Activated naive CD8-positive, alpha-beta T cell treated with anti-CD3 and anti-CD28 coated beads, Interleukin-2, amount 10 ng/mL, durations not matched to agents 7 days and 5 days (primary cell): Measurements from ENCODE around the gene TNFRSF4. TPM values are rescaled to one million over a fixed set of nuclear protein-coding genes. Genes with fewer than 3 reads are reported as not detected.

Source experiments
- ATAC-seq: fragments of 150-1000 bp; cut with Tn5 transposase; one replicate; pipeline ENCODE4 v1.10.0; 2021; ENCODE audit warnings: low read depth, moderate library complexity
- POLR2A ChIA-PET: fragments of 350-600 bp; sonication (Branson Sonifier 250); formaldehyde crosslinking; loops from one replicate; lab custom pipeline; 2021; ENCODE audit warnings: antibody characterized with exemption; lab: Charles Lee
- DNase-seq: peaks from one replicate; pipeline ENCODE4 v3.0.0; 2021
- H3K27ac Mint-ChIP-seq: one replicate; pipeline ENCODE4 v1.8.0; 2022; ENCODE audit warnings: mild to moderate bottlenecking, mixed read lengths
- H3K27me3 Mint-ChIP-seq: one replicate; pipeline ENCODE4 v1.8.0; 2022; ENCODE audit warnings: mild to moderate bottlenecking, moderate library complexity, mixed read lengths
- H3K36me3 Mint-ChIP-seq: one replicate; pipeline ENCODE4 v1.8.0; 2021; ENCODE audit warnings: mild to moderate bottlenecking, mixed read lengths
- H3K4me1 Mint-ChIP-seq: one replicate; pipeline ENCODE4 v1.8.0; 2021; ENCODE audit warnings: mixed read lengths
- H3K4me3 Mint-ChIP-seq: one replicate; pipeline ENCODE4 v1.8.0; 2022; ENCODE audit warnings: mild to moderate bottlenecking, moderate library complexity, mixed read lengths
- H3K9me3 Mint-ChIP-seq: one replicate; pipeline ENCODE4 v1.8.0; 2021; ENCODE audit warnings: mixed read lengths
- total RNA-seq, 2 experiments: library from RNA; stranded (reverse); gene quantifications; one replicate each; pipeline ENCODE4 v1.2.3, GENCODE V29; 2021

The TNFRSF4 gene
- total RNA-seq, 2 experiments from 2014 or later = 2.4 to 3.1 TPM

DNA sequence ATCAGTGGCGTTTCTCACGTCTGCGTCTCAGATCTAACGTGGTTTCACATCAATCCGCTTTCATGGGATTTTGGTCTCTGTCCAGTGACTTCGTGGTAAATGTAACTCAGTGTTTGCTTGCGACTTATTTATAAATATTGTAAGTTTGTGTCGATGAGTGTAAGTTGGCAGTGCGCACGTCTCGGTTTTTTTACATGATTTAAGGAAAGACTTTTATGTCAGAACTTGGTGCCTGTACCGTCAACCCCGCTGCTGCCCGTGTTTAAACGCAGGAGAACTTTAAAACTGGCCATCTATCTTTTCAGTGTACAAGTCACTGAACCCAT, 19.6 kb upstream of the TNFRSF4 start:
- Mint-ChIP-seq H3K4me3 (peak overlapping the region; percentile 71), H3K4me1 (peaks cover 25% of the 10 kb centered on the region), H3K27me3 (no peaks in the 10 kb centered on the region), H3K27ac (peak overlapping the region; percentile 71), H3K9me3 (no peaks in the 10 kb centered on the region), H3K36me3 (peaks cover 6% of the 10 kb centered on the region)
- POLR2A ChIA-PET = no interaction called here
- no peak for ATAC-seq
- no peak for DNase-seq

DNA sequence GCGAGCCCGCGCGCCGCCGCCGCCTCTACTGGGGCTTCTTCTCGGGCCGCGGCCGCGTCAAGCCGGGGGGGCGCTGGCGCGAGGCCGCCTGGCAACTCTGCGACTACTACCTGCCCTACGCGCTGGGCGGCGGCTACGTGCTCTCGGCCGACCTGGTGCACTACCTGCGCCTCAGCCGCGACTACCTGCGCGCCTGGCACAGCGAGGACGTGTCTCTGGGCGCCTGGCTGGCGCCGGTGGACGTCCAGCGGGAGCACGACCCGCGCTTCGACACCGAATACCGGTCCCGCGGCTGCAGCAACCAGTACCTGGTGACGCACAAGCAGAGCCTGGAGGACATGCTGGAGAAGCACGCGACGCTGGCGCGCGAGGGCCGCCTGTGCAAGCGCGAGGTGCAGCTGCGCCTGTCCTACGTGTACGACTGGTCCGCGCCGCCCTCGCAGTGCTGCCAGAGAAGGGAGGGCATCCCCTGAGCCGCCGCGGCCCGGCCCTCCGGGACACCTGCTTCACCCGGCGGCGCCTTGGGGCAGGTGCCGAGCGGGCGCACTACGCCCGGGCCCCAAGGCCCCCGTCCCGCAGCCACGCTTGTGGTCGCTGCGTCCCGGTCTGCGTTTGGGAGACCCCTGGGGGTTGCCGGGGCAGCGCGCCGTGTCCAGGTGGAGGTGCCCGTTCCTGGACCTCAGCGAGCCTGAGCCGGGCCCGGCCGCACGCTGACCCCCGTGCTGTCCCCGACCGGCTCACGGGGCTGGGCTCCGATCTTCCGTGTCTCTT, 19.0 kb upstream of the TNFRSF4 start:
- H3K4me1 Mint-ChIP-seq = peaks cover 25% of the 10 kb centered on the region
- DNase-seq (no peak), ATAC-seq (no peak)
- POLR2A ChIA-PET = interaction anchor here (2.8 kb wide), 1 partner anchor 18 kb away, joined by 18 read pairs; no protein-coding TSS in a partner anchor
- peak overlapping the region; percentile 71 for H3K27ac Mint-ChIP-seq
- H3K27me3 Mint-ChIP-seq = no peaks in the 10 kb centered on the region
- no peaks in the 10 kb centered on the region for H3K9me3 Mint-ChIP-seq
- peak overlapping the region; percentile 71 for H3K4me3 Mint-ChIP-seq
- peaks cover 7% of the 10 kb centered on the region for H3K36me3 Mint-ChIP-seq

DNA sequence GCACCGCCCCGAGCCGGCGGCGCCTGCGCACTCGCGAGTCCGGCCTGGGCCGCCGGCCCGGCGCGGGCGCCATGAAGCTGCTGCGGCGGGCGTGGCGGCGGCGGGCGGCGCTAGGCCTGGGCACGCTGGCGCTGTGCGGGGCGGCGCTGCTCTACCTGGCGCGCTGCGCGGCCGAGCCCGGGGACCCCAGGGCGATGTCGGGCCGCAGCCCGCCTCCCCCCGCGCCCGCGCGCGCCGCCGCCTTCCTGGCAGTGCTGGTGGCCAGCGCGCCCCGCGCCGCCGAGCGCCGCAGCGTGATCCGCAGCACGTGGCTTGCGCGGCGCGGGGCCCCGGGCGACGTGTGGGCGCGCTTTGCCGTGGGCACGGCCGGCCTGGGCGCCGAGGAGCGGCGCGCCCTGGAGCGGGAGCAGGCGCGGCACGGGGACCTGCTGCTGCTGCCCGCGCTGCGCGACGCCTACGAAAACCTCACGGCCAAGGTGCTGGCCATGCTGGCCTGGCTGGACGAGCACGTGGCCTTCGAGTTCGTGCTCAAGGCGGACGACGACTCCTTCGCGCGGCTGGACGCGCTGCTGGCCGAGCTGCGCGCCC, 18.3 kb upstream of the TNFRSF4 start, which contains the start of gene B3GALT6:
Gene B3GALT6 (plus strand): TSS at position 30 of the 588 bp plus-strand sequence. CDS start 42 bp downstream, at position 72.
- POLR2A ChIA-PET = interaction anchor here (0.6 to 2.8 kb wide), 6 partner anchors 11 to 116 kb away, joined by 3 to 18 read pairs (median 6); partner anchors contain the start of gene C1orf159
- Mint-ChIP-seq H3K9me3 (no peaks in the 10 kb centered on the region), H3K4me1 (peaks cover 25% of the 10 kb centered on the region), H3K27me3 (no peaks in the 10 kb centered on the region), H3K27ac (peak within 1 kb of the TSS; percentile 92), H3K4me3 (peak within 1 kb of the TSS; percentile 92), H3K36me3 (peaks cover 7% of the 10 kb centered on the region)
- ATAC-seq (no peak), DNase-seq (no peak)

DNA sequence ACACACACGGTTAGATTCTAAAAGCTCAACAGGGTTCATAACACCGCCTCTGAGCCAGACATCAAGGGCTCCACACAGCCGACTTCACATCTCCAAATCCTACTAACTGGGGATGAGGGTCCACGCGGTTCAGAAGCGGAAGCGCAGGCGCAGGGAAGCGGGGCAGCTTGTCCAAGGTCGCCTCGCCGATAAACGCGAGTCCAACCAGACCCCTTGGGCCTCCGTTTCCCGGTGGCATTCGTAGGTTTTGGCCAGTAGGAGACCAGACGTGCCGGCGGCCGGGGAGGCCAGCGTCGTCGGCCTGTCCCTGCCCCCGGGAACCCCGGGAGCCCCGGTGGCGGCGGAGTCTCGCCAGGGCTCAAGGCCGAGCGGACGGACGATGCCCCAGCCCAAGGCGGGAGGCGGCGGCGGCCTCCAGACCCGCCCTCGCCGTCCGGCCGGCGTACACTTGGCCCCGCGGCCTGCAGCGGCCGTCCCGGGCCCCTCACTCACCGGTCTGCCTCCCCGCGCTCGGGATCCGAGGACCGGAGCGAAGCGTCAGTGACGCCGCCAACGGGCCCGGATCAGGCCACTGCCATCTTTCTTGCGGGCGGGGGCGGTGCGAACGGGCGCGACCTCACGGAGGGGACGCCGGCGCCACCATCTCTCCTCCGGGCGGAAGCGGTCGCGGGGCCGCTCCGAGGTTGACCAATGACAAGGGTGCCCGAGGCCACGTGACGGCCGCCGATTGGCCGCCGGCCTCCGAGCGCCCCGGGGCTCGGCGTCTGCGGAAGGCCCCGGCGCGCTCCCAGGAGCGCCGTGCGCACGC, 17.7 kb upstream of the TNFRSF4 start, which contains the start of gene SDF4:
Gene SDF4 (minus strand): TSS at position 602 of the 808 bp plus-strand sequence. CDS start 3,229 bp downstream, outside the sequence.
- H3K9me3 Mint-ChIP-seq = no peaks in the 10 kb centered on the region
- peaks cover 25% of the 10 kb centered on the region for H3K4me1 Mint-ChIP-seq
- peaks cover 7% of the 10 kb centered on the region for H3K36me3 Mint-ChIP-seq
- peak within 1 kb of the TSS; percentile 92 for H3K27ac Mint-ChIP-seq
- no peaks in the 10 kb centered on the region for H3K27me3 Mint-ChIP-seq
- peak; percentile 97 for ATAC-seq
- peak within 1 kb of the TSS; percentile 92 for H3K4me3 Mint-ChIP-seq
- DNase-seq = peak; percentile 98
- POLR2A ChIA-PET = interaction anchor here (0.6 to 2.8 kb wide), 17 partner anchors 11 to 218 kb away, joined by 3 to 18 read pairs (median 4); partner anchors contain the start of genes AURKAIP1, C1orf159, ISG15 and TTLL10

DNA sequence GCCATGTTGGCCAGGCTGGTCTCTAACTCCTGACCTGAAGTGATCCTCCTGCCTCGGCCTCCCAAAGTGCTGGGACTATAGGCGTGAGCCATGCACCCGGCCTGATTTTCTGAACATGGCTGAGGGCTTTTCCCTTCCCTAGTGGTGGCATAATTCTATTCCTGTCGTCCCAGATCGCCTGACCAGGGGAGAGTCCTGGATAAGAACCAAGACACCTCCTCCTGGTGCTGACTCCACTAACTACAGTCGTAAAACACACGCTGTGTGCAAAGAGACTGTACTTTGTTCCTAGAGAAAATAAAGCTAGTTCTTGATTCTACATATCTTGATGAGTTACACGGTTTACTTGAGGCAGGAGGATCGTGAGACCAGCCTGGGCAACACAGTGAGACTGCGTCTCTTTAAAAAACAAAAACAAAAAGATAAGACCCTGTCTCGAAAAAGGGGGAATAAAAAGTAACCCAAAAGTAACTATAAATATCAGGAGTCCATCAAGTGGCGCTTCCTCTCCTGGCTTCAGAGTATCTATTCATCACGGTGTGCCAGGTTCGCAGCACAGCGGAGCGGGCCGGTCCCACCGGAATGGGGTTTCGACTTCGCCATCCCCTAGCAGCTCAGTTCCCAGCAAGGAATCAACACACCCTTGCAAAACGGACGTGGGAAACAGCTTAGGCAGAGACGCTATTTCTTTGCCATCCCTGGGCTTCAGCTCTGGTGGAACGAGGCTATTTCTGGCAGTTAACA, 16.9 kb upstream of the TNFRSF4 start:
- DNase-seq (no peak), ATAC-seq (no peak)
- Mint-ChIP-seq H3K27ac (peak overlapping the region; percentile 92), H3K4me1 (peaks cover 25% of the 10 kb centered on the region), H3K9me3 (no peaks in the 10 kb centered on the region), H3K27me3 (no peaks in the 10 kb centered on the region), H3K4me3 (peak overlapping the region; percentile 92), H3K36me3 (peaks cover 9% of the 10 kb centered on the region)
- POLR2A ChIA-PET = interaction anchor here (0.7 to 2.8 kb wide), 14 partner anchors 15 to 217 kb away, joined by 3 to 18 read pairs (median 6); partner anchors contain the start of genes AURKAIP1, C1orf159, ISG15 and TTLL10

DNA sequence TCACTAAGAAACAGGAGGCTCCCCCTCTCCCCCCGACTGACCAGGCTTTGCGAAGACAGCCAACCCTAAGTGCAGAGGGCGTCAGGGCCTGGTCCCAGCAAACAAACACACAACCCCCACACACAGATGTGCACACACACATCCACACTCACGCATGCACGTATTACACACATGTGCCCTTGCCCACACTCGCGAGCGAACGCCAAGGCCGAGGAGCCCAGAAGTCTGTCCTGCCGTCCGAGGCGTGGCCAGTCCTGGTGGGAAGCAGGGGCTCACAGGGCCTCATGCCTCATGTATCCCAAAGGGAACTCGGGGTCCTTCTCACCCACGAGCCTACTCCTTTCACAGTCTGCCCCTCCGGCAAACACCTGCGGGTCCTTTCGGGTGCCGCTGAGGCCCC, 15.8 kb upstream of the TNFRSF4 start:
- Mint-ChIP-seq H3K27me3 (no peaks in the 10 kb centered on the region), H3K9me3 (no peaks in the 10 kb centered on the region), H3K27ac (no peak overlapping the region), H3K4me3 (peak overlapping the region; percentile 20), H3K4me1 (peaks cover 25% of the 10 kb centered on the region), H3K36me3 (peaks cover 15% of the 10 kb centered on the region)
- POLR2A ChIA-PET = interaction anchor here (0.6 to 1.0 kb wide), 3 partner anchors 17 to 100 kb away, joined by 3 read pairs; no protein-coding TSS in a partner anchor
- ATAC-seq (no peak), DNase-seq (no peak)

DNA sequence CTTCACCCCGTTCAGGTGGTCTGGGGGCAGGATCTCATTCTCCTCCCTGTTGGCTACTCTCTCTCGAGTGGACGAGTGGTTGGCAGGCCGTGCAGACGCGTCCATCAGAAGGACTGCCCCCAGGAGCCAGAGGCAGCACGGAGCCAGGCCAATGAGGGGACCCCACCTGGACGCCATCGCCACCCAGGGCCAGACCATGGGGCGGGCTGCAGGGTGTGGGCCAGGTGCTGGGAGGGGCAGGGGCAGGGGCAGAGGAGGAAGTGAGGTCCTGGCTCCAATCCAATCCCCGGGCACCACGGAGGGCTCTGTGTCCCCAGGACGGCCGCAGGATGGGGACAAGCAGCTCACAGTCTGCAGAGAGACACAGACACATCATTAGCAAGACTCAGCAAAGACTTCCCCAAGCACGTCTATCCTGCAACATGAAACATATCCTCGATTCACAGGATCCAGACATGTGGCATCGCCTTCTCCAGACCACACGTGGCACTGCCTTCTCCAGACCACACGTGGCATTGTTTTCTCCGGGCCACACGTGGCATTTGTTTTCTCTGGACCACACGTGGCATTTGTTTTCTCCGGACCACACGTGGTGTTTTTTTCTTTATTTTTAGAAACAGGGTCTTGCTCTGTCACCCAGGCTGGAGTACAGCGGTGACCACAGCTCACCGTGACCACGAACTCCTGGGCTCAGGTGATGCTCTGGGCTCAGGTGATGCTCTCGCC, 14.8 kb upstream of the TNFRSF4 start:
- Mint-ChIP-seq H3K27ac (no peak overlapping the region), H3K27me3 (no peaks in the 10 kb centered on the region)

DNA sequence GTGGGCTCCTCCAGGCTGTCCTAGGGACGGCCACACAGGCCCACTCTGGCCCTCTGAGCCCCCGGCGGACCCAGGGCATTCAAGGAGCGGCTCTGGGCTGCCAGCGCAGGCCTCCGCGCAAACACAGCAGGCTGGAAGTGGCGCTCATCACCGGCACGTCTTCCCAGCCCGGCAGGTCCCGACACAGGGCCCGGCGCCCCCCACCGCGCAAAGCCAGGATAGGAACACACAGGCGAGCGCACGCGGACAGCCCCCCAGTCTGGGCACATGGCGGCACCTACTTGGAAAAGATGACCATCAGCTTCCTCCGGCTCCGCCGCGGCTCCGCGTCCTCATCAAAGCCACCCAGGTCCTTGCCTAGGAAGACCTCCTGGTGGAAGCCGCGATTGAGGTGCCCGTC, 14.2 kb upstream of the TNFRSF4 start:
- peaks cover 17% of the 10 kb centered on the region for H3K36me3 Mint-ChIP-seq
- POLR2A ChIA-PET = no interaction called here
- no peak overlapping the region for H3K4me3 Mint-ChIP-seq
- no peak overlapping the region for H3K27ac Mint-ChIP-seq
- no peaks in the 10 kb centered on the region for H3K9me3 Mint-ChIP-seq
- H3K4me1 Mint-ChIP-seq = peaks cover 15% of the 10 kb centered on the region
- no peak for ATAC-seq
- DNase-seq = no peak
- no peaks in the 10 kb centered on the region for H3K27me3 Mint-ChIP-seq

More for the DNA sequence above, 14.8 kb upstream of the TNFRSF4 start:
- Mint-ChIP-seq H3K9me3 (no peaks in the 10 kb centered on the region), H3K36me3 (peaks cover 15% of the 10 kb centered on the region), H3K4me1 (peaks cover 19% of the 10 kb centered on the region), H3K4me3 (no peak overlapping the region)
- ATAC-seq = no peak
- DNase-seq = no peak
- POLR2A ChIA-PET = interaction anchor here (0.9 to 1.0 kb wide), 2 partner anchors 16 to 22 kb away, joined by 3 read pairs; no protein-coding TSS in a partner anchor

DNA sequence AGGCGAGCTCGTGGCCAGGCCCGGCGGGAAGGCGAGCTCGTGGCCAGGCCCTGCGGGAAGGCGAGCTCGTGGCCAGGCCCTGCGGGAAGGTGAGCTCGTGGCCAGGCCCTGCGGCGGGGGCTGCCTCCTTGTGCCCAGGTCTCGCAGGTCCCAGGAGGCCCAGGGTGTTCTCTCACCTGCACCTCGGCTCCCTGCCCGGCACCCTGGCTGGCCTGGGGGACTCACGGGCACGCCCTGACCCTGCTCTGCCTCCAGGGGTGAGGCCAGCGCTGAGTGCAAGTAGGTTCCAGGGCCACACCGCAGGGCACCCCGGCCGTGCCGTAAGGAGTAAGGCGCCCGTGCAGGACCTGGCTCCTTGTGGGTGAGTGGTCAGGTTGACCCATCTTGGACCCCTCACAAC, 13.4 kb upstream of the TNFRSF4 start:
- DNase-seq = no peak
- ATAC-seq = no peak
- H3K4me1 Mint-ChIP-seq = peaks cover 17% of the 10 kb centered on the region
- H3K27me3 Mint-ChIP-seq = no peaks in the 10 kb centered on the region
- H3K27ac Mint-ChIP-seq = no peak overlapping the region
- no peak overlapping the region for H3K4me3 Mint-ChIP-seq
- POLR2A ChIA-PET = no interaction called here
- H3K9me3 Mint-ChIP-seq = no peaks in the 10 kb centered on the region
- peaks cover 24% of the 10 kb centered on the region for H3K36me3 Mint-ChIP-seq

DNA sequence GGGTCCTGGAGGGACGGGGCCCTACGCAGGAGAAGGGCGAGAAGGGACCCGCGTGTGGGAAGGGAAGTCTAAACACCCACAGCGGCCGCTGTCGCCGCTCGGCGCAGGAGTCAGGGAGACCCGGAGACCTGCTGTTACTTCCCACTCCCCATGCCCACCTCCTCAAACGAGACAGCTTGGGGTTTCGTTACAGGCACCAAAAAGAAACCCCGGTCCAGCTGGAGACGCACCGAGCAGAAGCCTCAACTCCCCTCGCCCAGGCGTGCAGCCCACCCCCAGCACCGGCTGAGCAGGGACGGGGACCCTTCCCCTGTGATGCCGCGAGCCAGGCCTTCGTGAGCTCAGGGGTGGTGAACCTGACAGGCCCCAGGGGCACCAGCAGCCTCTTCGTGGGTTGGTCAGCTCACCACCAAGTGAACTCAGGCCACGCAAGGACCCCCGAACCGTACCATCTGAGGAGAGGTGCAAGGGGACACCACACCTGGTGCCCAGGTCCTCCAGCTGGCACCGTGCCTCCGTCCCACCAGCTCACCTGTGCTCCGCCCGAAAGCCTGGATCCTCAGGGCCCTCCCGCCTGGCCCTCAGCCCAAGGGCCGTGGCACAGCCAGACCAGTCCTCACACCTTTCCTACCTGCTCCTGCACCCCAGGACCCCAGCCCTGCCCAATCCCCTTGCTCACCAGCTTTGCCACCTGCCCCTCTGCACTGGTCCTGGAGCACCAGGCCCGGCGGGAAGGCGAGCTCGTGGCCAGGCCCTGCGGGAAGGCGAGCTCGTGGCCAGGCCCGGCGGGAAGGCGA, 12.8 kb upstream of the TNFRSF4 start:
- no peak for DNase-seq
- Mint-ChIP-seq H3K27ac (no peak overlapping the region), H3K4me1 (peaks cover 17% of the 10 kb centered on the region), H3K9me3 (no peaks in the 10 kb centered on the region), H3K27me3 (no peaks in the 10 kb centered on the region), H3K36me3 (peaks cover 24% of the 10 kb centered on the region), H3K4me3 (no peak overlapping the region)
- ATAC-seq = no peak
- POLR2A ChIA-PET = no interaction called here

DNA sequence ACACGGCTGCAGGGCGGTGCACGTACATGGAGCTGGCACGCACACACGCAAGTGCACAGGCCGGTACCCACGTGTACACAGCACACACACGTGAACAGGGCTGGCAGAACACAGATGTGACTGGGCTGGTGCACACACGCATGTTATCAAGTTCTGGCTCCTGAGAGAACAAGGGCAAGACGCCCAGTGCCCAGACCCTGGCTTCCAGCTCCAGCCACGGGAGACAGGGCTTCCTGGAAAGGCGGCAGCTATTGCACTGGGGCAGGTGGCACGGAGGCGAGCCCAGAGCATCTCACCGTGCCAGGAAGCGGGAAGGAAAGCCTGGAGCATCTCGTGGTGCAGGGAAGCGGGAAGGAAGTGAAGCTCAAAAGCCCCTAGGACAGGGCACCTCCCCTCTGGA, 12.0 kb upstream of the TNFRSF4 start:
- POLR2A ChIA-PET = no interaction called here
- no peak for ATAC-seq
- DNase-seq = no peak
- peaks cover 17% of the 10 kb centered on the region for H3K4me1 Mint-ChIP-seq
- no peaks in the 10 kb centered on the region for H3K27me3 Mint-ChIP-seq
- no peak overlapping the region for H3K27ac Mint-ChIP-seq
- H3K9me3 Mint-ChIP-seq = no peaks in the 10 kb centered on the region
- H3K36me3 Mint-ChIP-seq = peaks cover 24% of the 10 kb centered on the region
- no peak overlapping the region for H3K4me3 Mint-ChIP-seq
